Fibroblast of lung (primary cell): ENCODE data around the gene NECTIN2.

Experiments used
- EZH2 ChIP-seq: IDR thresholded peaks from 2 replicates; pipeline ENCODE4 v1.5.1; 2012; ENCODE audit warnings: low read length, control low read depth, mild to moderate bottlenecking; ENCODE audit errors: missing control alignments
- TF ChIP-seq, protein P1 (sequence below), 2 donors: IDR thresholded peaks in 1 of 2; conservative IDR thresholded peaks in 1 of 2; 1 replicate in 1 of 2; 2 replicates in 1 of 2; pipeline ENCODE4 v1.5.1; 2011 to 2012; ENCODE audit warnings: low read length in 2 of 2, control low read depth in 1 of 2, inconsistent platforms in 1 of 2, low read depth in 1 of 2, mild to moderate bottlenecking in 1 of 2

DNA sequence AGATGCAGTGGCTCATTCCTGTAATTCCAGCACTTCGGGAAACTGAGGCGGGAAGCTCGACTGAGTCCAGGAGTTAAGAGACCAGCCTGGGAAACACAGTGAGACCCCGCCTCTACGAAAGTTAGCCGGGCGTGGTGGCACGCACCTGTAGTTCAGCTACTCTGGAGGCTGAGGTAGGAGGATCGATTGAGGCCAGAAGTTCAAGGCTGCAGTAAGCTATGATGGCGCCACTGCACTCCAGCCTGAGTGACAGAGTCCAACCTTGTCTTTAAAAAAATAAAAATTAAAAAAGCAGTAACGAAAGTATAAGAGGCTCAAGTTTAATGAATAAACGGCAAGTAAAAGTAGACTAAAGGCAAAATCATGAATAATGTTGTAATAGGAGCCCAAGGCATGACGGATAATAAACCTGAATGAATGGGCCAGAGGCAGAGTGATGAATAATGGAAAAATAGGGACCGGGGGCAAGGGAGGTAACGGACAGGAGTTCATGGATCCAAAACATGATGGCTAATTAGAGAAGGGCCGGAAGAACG lies 43.8 kb downstream of the NECTIN2 start:
- TF ChIP-seq, protein P1, sequence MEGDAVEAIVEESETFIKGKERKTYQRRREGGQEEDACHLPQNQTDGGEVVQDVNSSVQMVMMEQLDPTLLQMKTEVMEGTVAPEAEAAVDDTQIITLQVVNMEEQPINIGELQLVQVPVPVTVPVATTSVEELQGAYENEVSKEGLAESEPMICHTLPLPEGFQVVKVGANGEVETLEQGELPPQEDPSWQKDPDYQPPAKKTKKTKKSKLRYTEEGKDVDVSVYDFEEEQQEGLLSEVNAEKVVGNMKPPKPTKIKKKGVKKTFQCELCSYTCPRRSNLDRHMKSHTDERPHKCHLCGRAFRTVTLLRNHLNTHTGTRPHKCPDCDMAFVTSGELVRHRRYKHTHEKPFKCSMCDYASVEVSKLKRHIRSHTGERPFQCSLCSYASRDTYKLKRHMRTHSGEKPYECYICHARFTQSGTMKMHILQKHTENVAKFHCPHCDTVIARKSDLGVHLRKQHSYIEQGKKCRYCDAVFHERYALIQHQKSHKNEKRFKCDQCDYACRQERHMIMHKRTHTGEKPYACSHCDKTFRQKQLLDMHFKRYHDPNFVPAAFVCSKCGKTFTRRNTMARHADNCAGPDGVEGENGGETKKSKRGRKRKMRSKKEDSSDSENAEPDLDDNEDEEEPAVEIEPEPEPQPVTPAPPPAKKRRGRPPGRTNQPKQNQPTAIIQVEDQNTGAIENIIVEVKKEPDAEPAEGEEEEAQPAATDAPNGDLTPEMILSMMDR (conservative IDR thresholded peaks at IDR 0.05 in 1 of 2, IDR thresholded peaks at IDR 0.05 in 1 of 2; ENCODE audit: low read depth in 1 of 2, low read length in 2 of 2) = no peak
- no peak for TF ChIP-seq EZH2
